CD4-positive, alpha-beta T cell (primary cell): ENCODE data around the gene ATP5F1C. TPM values are rescaled to one million over a fixed set of nuclear protein-coding genes. Genes with fewer than 3 reads are reported as not detected.

Experiments
- ATAC-seq: fragments of 200-7000 bp; cut with Tn5 transposase; one replicate; pipeline ENCODE4 v1.10.0; 2022; ENCODE audit warnings: mild to moderate bottlenecking; ENCODE audit not compliant: poor library complexity
- CTCF ChIA-PET: fragments of 350-600 bp; sonication (Branson Sonifier 250); formaldehyde crosslinking; loops from one replicate; lab custom pipeline; 2021; ENCODE audit warnings: antibody characterized with exemption, inconsistent platforms; lab: Charles Lee
- POLR2A ChIA-PET: fragments of 350-600 bp; sonication (Branson Sonifier 250); formaldehyde crosslinking; loops from one replicate; lab custom pipeline; 2021; ENCODE audit warnings: antibody characterized with exemption, inconsistent platforms; lab: Charles Lee
- DNase-seq, 14 experiments: peaks; one replicate each; pipeline ENCODE4 v3.0.0-alpha.2; 2013 to 2020; ENCODE audit warnings: mixed read lengths in 2 of 14
- H3K27ac ChIP-seq, 2 donors: one replicate each; pipeline versions ENCODE4 v1.5.1 to v1.7.0; 2013; ENCODE audit warnings: low read length in 2 of 2, low read depth in 1 of 2, mild to moderate bottlenecking in 1 of 2
- H3K27me3 ChIP-seq, 2 experiments: 1 replicate in 1 of 2; 2 replicates in 1 of 2; pipeline versions ENCODE4 v1.6.1 to v1.7.0; 2013; ENCODE audit warnings: low read length in 2 of 2, control low read depth in 1 of 2, mild to moderate bottlenecking in 1 of 2, moderate library complexity in 1 of 2; ENCODE audit not compliant: insufficient read depth in 2 of 2, control insufficient read depth in 1 of 2
- H3K36me3 ChIP-seq: one replicate; pipeline ENCODE4 v1.6.1; 2013; ENCODE audit warnings: low read length, control low read depth; ENCODE audit not compliant: insufficient read depth
- H3K4me1 ChIP-seq: one replicate; pipeline ENCODE4 v1.6.1; 2013; ENCODE audit warnings: low read length, control low read depth; ENCODE audit not compliant: insufficient read depth
- H3K4me3 ChIP-seq: one replicate; pipeline ENCODE4 v1.5.1; 2013; ENCODE audit warnings: mild to moderate bottlenecking, low read length, moderate library complexity
- H3K9me3 ChIP-seq, 2 experiments: 1 replicate in 1 of 2; 2 replicates in 1 of 2; pipeline versions ENCODE4 v1.6.1 to v1.7.0; 2013; ENCODE audit warnings: low read length in 2 of 2, mild to moderate bottlenecking in 2 of 2, control low read depth in 1 of 2, moderate library complexity in 1 of 2; ENCODE audit not compliant: control insufficient read depth in 1 of 2, insufficient read depth in 1 of 2
- H3K27ac Mint-ChIP-seq: one replicate; pipeline ENCODE4 v1.8.0; 2020; ENCODE audit warnings: mixed read lengths
- H3K27me3 Mint-ChIP-seq: one replicate; pipeline ENCODE4 v1.8.0; 2021; ENCODE audit warnings: mixed read lengths
- H3K36me3 Mint-ChIP-seq: one replicate; pipeline ENCODE4 v1.8.0; 2021; ENCODE audit warnings: low read depth, mixed read lengths
- H3K4me1 Mint-ChIP-seq: one replicate; pipeline ENCODE4 v1.8.0; 2021; ENCODE audit warnings: low read depth, mixed read lengths
- H3K4me3 Mint-ChIP-seq: one replicate; pipeline ENCODE4 v1.8.0; 2020; ENCODE audit warnings: mild to moderate bottlenecking, mixed read lengths
- H3K9me3 Mint-ChIP-seq: one replicate; pipeline ENCODE4 v1.8.0; 2020; ENCODE audit warnings: mixed read lengths
- CTCF ChIP-seq: fragments of 200-600 bp; IDR thresholded peaks from one replicate; pipeline ENCODE4 v1.8.0; 2022; ENCODE audit warnings: antibody characterized with exemption, mild to moderate bottlenecking
- intact Hi-C, 2 experiments: fragments of 100-400 bp; cut with DNase I in 1 of 2; cut with micrococcal nuclease in 1 of 2; formaldehyde crosslinking; loops; one replicate each; pipeline versions ENCODE4 v1.15.1 to v1.9.0; 2023 to 2025; cut with DNase I, micrococcal nuclease
- total RNA-seq, 174 experiments: library from RNA in 2 of 174; stranded (reverse) in 2 of 174; gene quantifications; one replicate each; pipeline ENCODE4 v1.2.3 and lab custom pipeline; 2021 to 2026

ATP5F1C gene
- total RNA-seq, 2 experiments from 2014 or later, result 111 TPM

- H3K4me1 ChIP-seq, result no peaks in the 10 kb centered on the region
- no peak for DNase-seq
- TF ChIP-seq CTCF, result no peak
- peaks cover 43% of the 10 kb centered on the region for H3K36me3 Mint-ChIP-seq
- intact Hi-C loops, result loop anchor here in 1 of 2 experiments (5.0 kb wide), 1 partner anchor 1552 kb away; no protein-coding TSS in a partner anchor
- H3K4me1 Mint-ChIP-seq, result no peaks in the 10 kb centered on the region
- H3K27me3 Mint-ChIP-seq, result no peaks in the 10 kb centered on the region
- ChIA-PET CTCF (no interaction called here), POLR2A (no interaction called here)
- no peak overlapping the region for H3K4me3 Mint-ChIP-seq
- H3K27me3 ChIP-seq, result no peaks in the 10 kb centered on the region
- no peak for ATAC-seq
- H3K4me3 ChIP-seq, result no peak overlapping the region
- H3K9me3 Mint-ChIP-seq, result no peaks in the 10 kb centered on the region
- H3K9me3 ChIP-seq, result no peaks in the 10 kb centered on the region
- H3K27ac ChIP-seq, result no peak overlapping the region
- H3K27ac Mint-ChIP-seq, result no peak overlapping the region
- H3K36me3 ChIP-seq, result peaks cover 30% of the 10 kb centered on the region
These were observed 37.8 kb upstream of the ATP5F1C start for GRCh38 chr10:7750222-7750621.

- no peak overlapping the region for H3K4me3 Mint-ChIP-seq
- no peaks in the 10 kb centered on the region for H3K4me1 Mint-ChIP-seq
- ChIA-PET POLR2A (interaction anchor here (0.6 kb wide), 1 partner anchor 163 kb away, joined by 3 read pairs; no protein-coding TSS in a partner anchor), CTCF (no interaction called here)
- H3K9me3 ChIP-seq, result no peaks in the 10 kb centered on the region
- peaks cover 63% of the 10 kb centered on the region for H3K36me3 Mint-ChIP-seq
- H3K27me3 Mint-ChIP-seq, result no peaks in the 10 kb centered on the region
- H3K27ac Mint-ChIP-seq, result no peak overlapping the region
- no peaks in the 10 kb centered on the region for H3K9me3 Mint-ChIP-seq
- no peaks in the 10 kb centered on the region for H3K4me1 ChIP-seq
- ATAC-seq (no peak), DNase-seq (no peak)
- TF ChIP-seq CTCF, result no peak
- intact Hi-C loops, result loop anchor here in 1 of 2 experiments (5.0 kb wide), 1 partner anchor 1550 kb away; no protein-coding TSS in a partner anchor
- no peaks in the 10 kb centered on the region for H3K27me3 ChIP-seq
- peaks cover 43% of the 10 kb centered on the region for H3K36me3 ChIP-seq
- no peak overlapping the region for H3K27ac ChIP-seq
- no peak overlapping the region for H3K4me3 ChIP-seq
These were observed 35.7 kb upstream of the ATP5F1C start for GRCh38 chr10:7752251-7752650.

GRCh38 chr10:7755103-7755502 lies 32.9 kb upstream of the ATP5F1C start:
- CTCF ChIA-PET, result no interaction called here

More at GRCh38 chr10:7755103-7755502, 32.9 kb upstream of the ATP5F1C start:
- Mint-ChIP-seq H3K9me3 (no peaks in the 10 kb centered on the region), H3K27me3 (no peaks in the 10 kb centered on the region), H3K4me1 (no peaks in the 10 kb centered on the region), H3K4me3 (no peak overlapping the region), H3K27ac (no peak overlapping the region), H3K36me3 (peaks cover 83% of the 10 kb centered on the region)
- DNase-seq, result no peak
- no peaks in the 10 kb centered on the region for H3K9me3 ChIP-seq
- POLR2A ChIA-PET, result interaction anchor here (0.6 to 1.7 kb wide), 2 partner anchors 63 to 647 kb away, joined by 3 to 4 read pairs; partner anchors contain the start of gene TAF3
- TF ChIP-seq CTCF, result no peak
- H3K27ac ChIP-seq, result no peak overlapping the region
- no peaks in the 10 kb centered on the region for H3K4me1 ChIP-seq
- H3K36me3 ChIP-seq, result peaks cover 66% of the 10 kb centered on the region
- intact Hi-C loops, result no loop called here
- H3K4me3 ChIP-seq, result no peak overlapping the region
- H3K27me3 ChIP-seq, result no peaks in the 10 kb centered on the region
- ATAC-seq, result no peak
